Pancreas (tissue), 10 donors: ENCODE data around the gene SAMD5. TPM values are rescaled to one million over a fixed set of nuclear protein-coding genes. Genes with fewer than 3 reads are reported as not detected.

ENCODE experiments used
- ATAC-seq, 4 donors: fragments of 200-7000 bp; cut with Tn5 transposase; one replicate each; pipeline versions ENCODE4 v1.8.0 to v1.9.1; 2020; ENCODE audit warnings: mild to moderate bottlenecking in 4 of 4, moderate library complexity in 4 of 4
- DNase-seq, 6 donors: peaks; one replicate each; pipeline ENCODE4 v3.0.0-alpha.2; 2020
- FAIRE-seq: peaks from 2 replicates; lab custom pipeline; 2012; peaks lifted over from hg19 to GRCh38; lab: Jason Lieb, UNC
- H3K27ac ChIP-seq, 4 donors: fragments of 200-600 bp; sonication (generic); 1 replicate in 3 of 4; 2 replicates in 1 of 4; pipeline versions ENCODE4 v1.5.0 to v1.8.0; 2020
- H3K27me3 ChIP-seq, 4 donors: fragments of 200-600 bp; one replicate each; pipeline ENCODE4 v1.8.0; 2021
- H3K36me3 ChIP-seq, 3 donors: fragments of 200-600 bp; sonication (generic) in 1 of 3; one replicate each; pipeline versions ENCODE4 v1.5.0 to v1.8.0; 2020 to 2021
- H3K4me1 ChIP-seq, 3 donors: fragments of 200-600 bp; one replicate each; pipeline ENCODE4 v1.8.0; 2021
- H3K4me3 ChIP-seq, 4 donors: fragments of 200-600 bp; sonication (generic) in 2 of 4; one replicate each; pipeline versions ENCODE4 v1.5.0 to v1.8.0; 2020 to 2021
- H3K9me3 ChIP-seq, 4 donors: fragments of 200-600 bp; one replicate each; pipeline ENCODE4 v1.8.0; 2021
- CTCF ChIP-seq, 4 donors: fragments of 200-600 bp; sonication (generic) in 3 of 4; IDR thresholded peaks; one replicate each; pipeline versions ENCODE4 v1.5.0 to v1.8.0; 2021; ENCODE audit warnings: antibody characterized with exemption in 4 of 4
- WGBS, 2 donors: extraction: QIAGEN DNeasy Blood & Tissue Kit; methylation state at CpG; one replicate each; pipeline ENCODE4 v1.1.7; 2013; 5-methylcytosine and 5-hydroxymethylcytosine counted together
- intact Hi-C, 3 donors: fragments of 100-400 bp; cut with DNase I; formaldehyde crosslinking; loops; one replicate each; pipeline versions ENCODE4 v1.11.1 to v1.14.2; 2022
- polyA plus RNA-seq, 2 donors: library from polyadenylated mRNA; stranded (reverse); fragments of 200-250 nt; gene quantifications; one replicate each; pipeline ENCODE4 v1.2.3, GENCODE V29; 2013
- total RNA-seq, 6 donors: library from RNA; stranded (reverse); fragmentation: NEBNext Ultra II Directional in 4 of 6; extraction: Animal tissue kit (Norgen Biotek cat#: 25700) in 4 of 6; gene quantifications; one replicate each; pipeline versions ENCODE4 v1.2.1 to v1.2.4, GENCODE V29; 2021 to 2023
- donor health status: healthy with polysubstance abuse.
- donor health status: DM: no; HTN: no; CAD: no; lungs with moderate emphysema.
- donor health status: DM: no; HTN: no; CAD: no.
- donor health status: control.
- donor health status: control.
- donor health status: Bipolar disorder and iron deficiency.
- donor health status: DM: yes; HTN: yes; CAD: no.
- donor health status: DM: no; HTN: no; CAD: no.
- donor health status: DM: no; HTN: no; CAD: no.
- donor health status: DM: yes; HTN: yes; CAD: no.

Gene SAMD5
- total RNA-seq, result 1 to 10 TPM in 3 of 6 donors, under 1 TPM in 3; 0.54 to 2.0 (median 0.86) TPM
- polyA plus RNA-seq, result 1 to 10 TPM in 1 of 2 donors, under 1 TPM in 1; 0.87 to 3.8 TPM

DNA sequence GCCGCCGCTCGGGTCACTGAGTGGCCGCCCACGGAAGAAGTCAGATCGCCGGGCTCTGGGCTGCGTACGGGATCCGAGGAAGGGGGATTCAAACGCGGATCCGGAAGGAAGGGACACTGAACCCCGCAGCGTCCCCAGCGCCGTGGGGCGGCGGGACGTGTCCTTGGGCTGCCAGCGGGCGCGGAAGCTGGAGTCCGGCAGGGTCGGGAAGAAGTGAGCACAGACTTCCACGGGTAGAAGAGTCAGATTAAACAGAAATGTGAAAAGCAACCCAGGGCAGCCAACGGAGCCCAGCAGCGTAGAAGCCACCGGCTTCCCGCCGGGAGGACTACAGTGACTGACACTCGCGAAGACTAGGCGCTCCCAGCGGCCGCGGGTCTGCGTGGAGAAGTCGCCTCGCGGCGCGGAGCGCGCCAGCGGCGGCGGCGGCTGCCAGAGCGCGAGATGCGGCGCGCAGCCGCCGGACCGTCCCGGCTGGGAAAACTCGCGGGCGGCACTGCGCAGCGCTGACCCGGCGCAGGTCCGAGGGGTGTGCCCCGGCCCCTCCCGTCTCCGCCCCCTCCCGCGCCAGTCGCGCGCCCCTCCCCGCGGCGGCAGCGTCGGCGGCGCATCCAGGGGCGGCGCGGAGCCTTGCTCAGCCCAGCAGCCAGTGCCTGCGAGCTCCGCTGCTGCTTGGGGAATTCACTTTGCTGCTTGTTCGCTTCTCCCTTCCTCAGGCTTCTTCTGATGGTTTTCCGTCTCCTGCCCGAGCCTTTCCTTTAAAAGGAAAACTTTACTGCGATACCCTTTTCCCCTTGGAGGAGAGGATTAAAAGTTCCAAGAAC lies at the start of gene SAMD5:
Gene SAMD5, plus strand, starts transcription at position 649 of the 824 bp plus-strand sequence. CDS start 239 bp downstream, outside the sequence.
- Histone ChIP-seq H3K36me3 (no peaks in the 10 kb centered on the region), H3K9me3 (no peaks in the 10 kb centered on the region), H3K4me1 (peaks cover 0 to 7% (median 0%) of the 10 kb centered on the region in 3 donors), H3K27me3 (no peaks in the 10 kb centered on the region), H3K27ac (peak within 1 kb of the TSS in 2 of 4 donors; percentile 26 to 39), H3K4me3 (peak within 1 kb of the TSS; percentile 30 to 70 (median 53))
- WGBS, 2 donors, result 0 to 1% methylated on average over 60 to 90 of the region's 90 CpGs
- TF ChIP-seq CTCF (IDR thresholded peaks at IDR 0.05), result no peak
- FAIRE-seq (no peak), ATAC-seq (peak; percentile 65 to 81 (median 74)), DNase-seq (peak; percentile 25 to 79 (median 42))
- intact Hi-C loops, result no loop called here

- Histone ChIP-seq H3K9me3 (no peaks in the 10 kb centered on the region), H3K4me3 (no peak overlapping the region), H3K27ac (no peak overlapping the region), H3K27me3 (no peaks in the 10 kb centered on the region), H3K36me3 (no peaks in the 10 kb centered on the region), H3K4me1 (no peaks in the 10 kb centered on the region)
- intact Hi-C loops, result no loop called here
- ATAC-seq (no peak), DNase-seq (no peak), FAIRE-seq (no peak)
- WGBS, 2 donors, result 84 to 91% methylated on average over 1 of the region's 1 CpG
- TF ChIP-seq CTCF (IDR thresholded peaks at IDR 0.05), result no peak
Measured at GRCh38 chr6:147459780-147460179, 48.7 kb upstream of the SAMD5 start.

DNA sequence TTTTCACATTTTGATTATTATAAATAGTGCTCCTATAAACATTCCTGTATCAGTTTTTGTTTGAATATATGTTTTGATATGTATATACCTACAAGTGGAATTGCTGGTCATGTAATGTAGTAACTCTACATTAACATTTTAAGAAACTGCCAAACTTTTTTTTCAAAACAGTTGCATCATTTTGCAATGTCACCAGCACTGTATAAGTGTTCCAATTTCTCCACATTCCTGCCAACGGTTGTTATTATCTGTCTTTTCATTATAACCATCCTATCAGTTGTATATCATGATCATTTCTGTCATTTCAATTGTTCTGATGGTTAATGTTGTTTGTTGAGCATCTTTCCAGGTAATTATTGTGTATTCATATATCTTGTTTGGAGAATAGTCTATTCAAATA lies 44.8 kb upstream of the SAMD5 start:
- no peaks in the 10 kb centered on the region for H3K27me3 ChIP-seq
- H3K4me3 ChIP-seq, result no peak overlapping the region
- no peak for FAIRE-seq
- no peak for ATAC-seq
- no peaks in the 10 kb centered on the region for H3K9me3 ChIP-seq
- 33 to 37% methylated on average over 1 of the region's 1 CpG for WGBS, 2 donors
- intact Hi-C loops, result no loop called here
- no peak for TF ChIP-seq CTCF (IDR thresholded peaks at IDR 0.05)
- no peak for DNase-seq
- H3K36me3 ChIP-seq, result no peaks in the 10 kb centered on the region
- H3K27ac ChIP-seq, result no peak overlapping the region
- H3K4me1 ChIP-seq, result no peaks in the 10 kb centered on the region

DNA sequence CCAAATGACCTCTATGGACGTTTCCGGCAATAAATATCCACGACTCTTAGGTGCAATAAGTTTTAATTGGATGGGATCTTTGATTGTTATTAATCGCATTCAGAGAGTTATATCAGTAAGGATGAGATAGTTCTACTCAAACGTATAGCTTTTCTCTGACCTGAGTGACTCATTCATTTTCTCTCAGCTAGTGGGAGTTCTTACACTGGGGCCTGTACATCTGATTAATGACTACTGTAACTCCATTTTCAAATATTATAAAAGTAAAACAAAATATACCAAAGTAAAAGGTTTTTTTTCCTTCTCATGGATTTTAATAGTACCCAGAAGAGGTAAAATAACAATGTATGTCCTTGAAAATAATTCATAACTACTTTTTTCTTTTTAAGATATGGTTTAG lies 41.1 kb upstream of the SAMD5 start:
- 57 to 63% methylated on average over 5 of the region's 5 CpGs for WGBS, 2 donors

More for the DNA sequence above, 41.1 kb upstream of the SAMD5 start:
- no peak for TF ChIP-seq CTCF (IDR thresholded peaks at IDR 0.05)
- no peak overlapping the region for H3K27ac ChIP-seq
- ATAC-seq, result no peak
- no peak for FAIRE-seq
- no peaks in the 10 kb centered on the region for H3K9me3 ChIP-seq
- H3K27me3 ChIP-seq, result no peaks in the 10 kb centered on the region
- intact Hi-C loops, result no loop called here
- DNase-seq, result no peak
- no peaks in the 10 kb centered on the region for H3K4me1 ChIP-seq
- H3K4me3 ChIP-seq, result no peak overlapping the region
- no peaks in the 10 kb centered on the region for H3K36me3 ChIP-seq
